ENCODE data around the gene BPIFB4.

BPIFB4 gene

DNA sequence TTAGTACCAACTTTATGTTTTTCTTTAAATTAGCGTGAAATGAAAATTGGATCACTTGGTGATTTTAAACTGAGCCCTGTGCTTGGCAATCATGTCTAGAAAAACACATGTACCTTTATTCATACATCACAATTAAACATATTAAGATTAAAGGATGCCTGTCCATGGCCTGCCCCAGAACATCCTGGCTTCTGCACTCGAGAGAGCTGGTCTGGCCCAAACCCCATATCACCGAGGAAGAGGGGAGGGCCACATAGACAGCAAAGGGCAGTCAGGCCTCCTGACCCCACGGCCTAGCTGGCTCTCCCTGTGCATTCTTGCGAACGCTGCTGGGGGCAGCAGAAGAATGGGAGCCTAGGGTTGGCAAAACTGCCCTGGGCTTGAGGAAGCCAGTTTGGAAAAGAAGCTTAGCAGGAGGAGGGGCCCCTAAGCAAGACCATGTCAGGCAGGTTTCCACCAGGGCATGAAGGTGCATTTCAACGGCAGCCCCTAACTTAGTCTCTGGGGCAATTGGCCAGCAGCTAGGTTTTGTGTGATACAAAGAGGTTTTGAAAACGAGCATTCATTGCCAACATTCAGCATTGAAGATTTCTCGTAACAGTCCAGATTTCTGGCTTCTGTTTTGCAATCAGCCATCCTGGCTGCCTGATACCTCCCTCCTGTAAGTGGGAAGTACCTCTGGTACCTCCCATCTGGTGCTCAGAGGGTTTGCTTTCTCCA lies 17.2 kb upstream of the BPIFB4 start:
- DNase-seq, result no peak

DNA sequence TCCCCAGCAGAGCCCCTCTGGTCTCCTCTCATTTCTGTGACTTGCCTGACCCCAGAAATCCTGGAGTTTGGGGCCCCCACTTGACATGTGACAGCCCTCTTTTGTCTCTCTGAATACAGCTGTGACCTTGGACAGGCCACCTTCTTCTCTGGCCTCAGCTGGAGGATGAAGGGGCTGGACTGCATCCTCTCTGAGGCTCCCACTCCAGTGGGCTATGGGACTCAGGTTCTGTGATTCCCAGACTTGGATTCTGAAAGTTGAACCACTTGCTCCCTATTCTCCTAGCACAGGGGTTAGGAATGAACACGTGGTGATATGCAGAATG lies 16.7 kb upstream of the BPIFB4 start:
- no peak for DNase-seq

DNA sequence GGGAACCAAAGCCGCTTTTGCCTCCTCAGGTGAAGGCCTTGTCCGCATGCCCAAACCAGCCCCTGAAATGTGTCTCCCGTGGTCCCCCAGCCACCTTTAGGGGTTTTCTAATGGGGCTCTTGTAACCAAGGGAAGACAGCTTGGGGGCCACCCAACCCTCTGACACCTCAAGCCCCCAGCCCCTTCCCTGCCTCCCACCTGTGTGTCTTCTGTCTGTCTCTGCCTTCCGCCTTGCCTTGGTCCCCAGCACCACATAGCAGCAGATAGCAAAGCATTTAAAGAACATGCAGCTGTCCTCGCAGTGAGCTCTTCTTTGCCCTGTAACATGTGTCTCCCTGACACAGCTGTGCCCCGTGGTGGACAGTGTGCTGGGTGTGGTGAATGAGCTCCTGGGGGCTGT lies 16.2 kb upstream of the BPIFB4 start:
- DNase-seq, result no peak

DNA sequence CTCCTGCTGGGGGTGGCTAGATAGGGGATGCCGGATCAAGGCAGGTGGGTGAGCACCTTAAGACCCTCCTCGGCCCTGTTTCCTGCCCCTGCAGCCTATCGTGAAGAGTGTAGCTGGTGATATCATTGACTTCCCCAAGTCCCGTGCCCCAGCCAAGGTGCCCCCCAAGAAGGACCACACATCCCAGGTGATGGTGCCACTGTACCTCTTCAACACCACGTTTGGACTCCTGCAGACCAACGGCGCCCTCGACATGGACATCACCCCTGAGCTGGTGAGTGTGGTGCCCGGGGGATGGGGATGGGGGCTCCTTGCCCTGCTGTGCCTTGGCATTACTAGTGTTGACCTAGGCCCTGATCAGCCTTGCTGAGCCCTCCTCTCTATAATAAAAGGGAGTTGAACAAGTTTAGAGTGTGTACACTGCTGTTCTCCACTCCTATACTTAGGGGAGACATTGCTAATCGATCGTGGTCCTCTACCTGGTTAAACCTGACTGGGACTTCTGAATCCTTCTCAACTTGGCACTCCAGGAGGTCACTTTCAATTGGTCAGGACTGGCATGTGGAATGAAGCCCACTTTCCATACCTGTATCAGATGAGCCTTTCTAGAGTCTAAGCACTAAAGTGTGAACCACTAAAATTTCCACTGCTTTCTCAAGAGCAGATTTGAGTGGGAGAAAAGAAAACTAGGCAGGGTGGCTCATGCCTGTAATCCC lies 14.7 kb upstream of the BPIFB4 start:
- no peak for DNase-seq

DNA sequence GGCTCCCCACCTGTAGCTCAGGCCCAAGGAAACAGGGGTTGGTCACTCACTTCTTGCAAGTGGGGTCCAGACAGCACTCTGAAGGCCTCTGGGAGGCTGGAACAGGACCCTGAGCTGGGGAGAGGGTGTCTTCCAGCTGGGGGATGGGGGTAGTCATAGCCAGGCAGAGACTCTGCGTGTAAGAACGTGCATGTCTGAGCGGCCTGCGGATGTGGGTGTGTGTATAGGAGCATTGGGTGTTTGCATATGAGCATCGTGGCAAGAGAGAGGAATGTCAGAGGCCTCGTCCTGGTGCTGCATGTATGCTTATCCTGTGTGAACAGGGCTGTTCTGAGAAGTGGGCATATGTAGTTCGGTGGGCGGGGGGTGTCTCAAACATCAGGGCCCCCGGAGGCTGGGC lies 13.7 kb upstream of the BPIFB4 start:
- DNase-seq, result no peak

- DNase-seq, result no peak
Measured at GRCh38 chr20:33067806-33068205, 11.6 kb upstream of the BPIFB4 start.

GRCh38 chr20:33068251-33068939 lies 11.0 kb upstream of the BPIFB4 start:
- no peak for DNase-seq

- DNase-seq, result no peak
Measured at GRCh38 chr20:33069673-33070072, 9.8 kb upstream of the BPIFB4 start.

DNA sequence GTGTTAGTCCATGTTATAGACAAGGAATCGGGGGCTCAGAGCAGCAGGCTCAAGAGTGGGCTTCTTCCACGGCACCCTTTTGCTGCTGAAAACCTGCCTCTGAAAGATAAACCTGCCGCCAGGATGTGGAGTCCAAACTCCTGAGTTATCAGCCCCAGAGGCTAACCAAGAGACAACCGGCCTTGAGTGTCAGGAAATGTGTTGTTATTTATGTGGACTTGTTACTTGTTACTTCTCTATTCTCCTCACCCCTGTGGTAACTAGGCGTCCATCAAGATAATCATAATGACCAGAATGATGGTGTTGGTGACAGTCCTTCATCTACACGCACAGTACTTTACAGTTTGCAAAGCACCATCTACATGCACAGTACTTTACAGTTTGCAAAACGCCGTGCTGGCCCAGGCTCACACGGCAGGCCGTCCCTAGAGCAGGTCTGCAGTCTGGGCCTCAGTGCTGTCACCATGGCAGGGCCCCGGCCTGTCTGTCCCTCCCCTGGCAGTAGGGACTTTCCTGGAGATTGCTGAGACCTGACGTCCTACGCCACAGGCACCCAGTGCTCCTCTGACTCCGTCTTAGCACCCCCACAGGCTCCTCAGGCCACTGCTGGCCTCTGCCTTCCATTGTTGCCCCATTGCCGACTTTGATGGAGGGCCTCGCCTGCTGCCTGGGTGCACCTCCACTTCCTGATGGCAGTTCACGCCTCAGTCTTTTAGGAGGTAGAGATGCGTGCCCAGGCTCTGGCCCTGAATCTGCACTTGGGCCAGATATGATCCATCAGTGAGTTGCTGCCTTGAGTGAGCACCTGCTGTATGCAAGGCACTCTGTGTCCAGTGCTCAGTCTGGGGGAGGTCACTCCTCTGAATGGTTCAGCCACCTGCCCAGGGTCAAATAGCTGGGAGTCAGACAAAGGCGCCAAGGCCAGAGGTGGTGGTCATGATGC lies 9.1 kb upstream of the BPIFB4 start:
- DNase-seq, result no peak

GRCh38 chr20:33071198-33071597 lies 8.2 kb upstream of the BPIFB4 start:
- no peak for DNase-seq

DNA sequence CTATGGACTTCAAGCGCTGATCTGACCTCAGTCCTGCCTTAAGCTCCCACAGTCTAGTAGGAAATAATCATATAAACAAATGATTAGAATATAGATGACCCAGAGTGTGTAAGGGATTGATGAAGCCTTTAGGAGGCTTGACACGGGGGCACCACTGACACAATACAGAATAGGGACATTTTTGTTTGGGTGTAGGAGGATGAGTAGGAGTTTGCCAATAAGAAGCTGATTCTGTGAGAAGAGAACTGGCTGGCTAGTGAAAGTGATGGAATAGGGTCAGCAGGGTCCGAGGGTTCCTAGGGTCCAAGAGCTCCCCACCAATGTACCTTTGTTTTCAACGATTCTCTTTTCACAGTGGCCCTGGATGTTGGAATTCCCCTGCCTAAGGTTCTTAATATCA lies 7.1 kb upstream of the BPIFB4 start:
- no peak for DNase-seq

- no peak for DNase-seq
Measured at GRCh38 chr20:33072813-33073212, 6.6 kb upstream of the BPIFB4 start.

GRCh38 chr20:33074675-33075074 lies 4.8 kb upstream of the BPIFB4 start:
- no peak for DNase-seq

DNA sequence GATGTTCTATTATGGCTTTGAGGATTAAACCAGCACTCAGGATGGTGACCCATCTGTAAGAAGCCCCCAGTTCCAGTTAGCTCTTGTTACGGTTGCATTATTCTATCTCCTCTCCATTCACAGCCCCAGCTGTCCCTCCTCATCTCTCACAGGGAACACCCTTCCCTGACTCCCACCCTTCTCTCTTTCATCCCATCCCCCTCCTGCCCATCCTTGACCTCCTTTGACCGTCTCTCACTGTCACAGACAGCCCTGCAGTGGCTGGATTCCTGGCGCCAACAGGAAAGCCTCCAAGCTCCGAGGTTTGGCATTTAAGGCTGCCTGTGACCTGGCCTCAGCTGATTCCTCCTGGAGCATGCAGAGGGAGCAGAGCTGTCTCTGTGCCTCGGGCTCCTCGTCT lies 4.2 kb upstream of the BPIFB4 start:
- DNase-seq, result no peak

DNA sequence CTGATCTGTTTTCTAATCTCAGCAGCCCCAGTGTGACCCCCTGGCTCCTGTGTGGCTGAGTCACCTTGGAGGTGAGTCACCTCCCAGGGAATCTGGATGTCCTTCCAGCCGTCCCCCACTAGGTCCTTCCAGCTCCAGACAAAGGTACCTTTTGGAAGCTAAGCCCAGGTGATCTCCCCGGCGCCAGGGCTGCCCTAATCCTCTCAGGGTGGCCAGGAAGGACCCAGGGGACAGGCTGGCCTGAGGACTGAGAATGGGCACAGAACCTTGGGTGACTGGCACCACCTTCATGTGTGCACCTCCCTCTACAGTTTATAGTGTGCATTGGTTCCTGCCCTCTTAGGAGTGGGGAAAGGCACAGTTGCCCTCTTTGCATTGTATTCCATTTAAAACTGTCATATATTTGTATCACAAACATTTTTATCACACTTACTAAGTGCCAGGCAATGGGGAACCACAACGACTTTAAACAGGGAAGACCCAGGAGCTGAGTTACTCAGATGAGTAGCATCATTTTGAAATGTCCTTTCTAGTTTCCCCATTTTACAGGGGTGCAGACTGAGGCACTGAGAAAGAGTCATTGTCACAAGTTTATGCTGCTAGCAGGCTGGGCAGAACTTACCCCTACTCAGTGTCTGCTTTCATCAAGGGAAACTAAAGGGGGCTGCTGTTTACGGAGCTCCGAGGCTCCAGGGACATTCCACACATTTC lies 2.6 kb upstream of the BPIFB4 start:
- DNase-seq, result no peak

DNA sequence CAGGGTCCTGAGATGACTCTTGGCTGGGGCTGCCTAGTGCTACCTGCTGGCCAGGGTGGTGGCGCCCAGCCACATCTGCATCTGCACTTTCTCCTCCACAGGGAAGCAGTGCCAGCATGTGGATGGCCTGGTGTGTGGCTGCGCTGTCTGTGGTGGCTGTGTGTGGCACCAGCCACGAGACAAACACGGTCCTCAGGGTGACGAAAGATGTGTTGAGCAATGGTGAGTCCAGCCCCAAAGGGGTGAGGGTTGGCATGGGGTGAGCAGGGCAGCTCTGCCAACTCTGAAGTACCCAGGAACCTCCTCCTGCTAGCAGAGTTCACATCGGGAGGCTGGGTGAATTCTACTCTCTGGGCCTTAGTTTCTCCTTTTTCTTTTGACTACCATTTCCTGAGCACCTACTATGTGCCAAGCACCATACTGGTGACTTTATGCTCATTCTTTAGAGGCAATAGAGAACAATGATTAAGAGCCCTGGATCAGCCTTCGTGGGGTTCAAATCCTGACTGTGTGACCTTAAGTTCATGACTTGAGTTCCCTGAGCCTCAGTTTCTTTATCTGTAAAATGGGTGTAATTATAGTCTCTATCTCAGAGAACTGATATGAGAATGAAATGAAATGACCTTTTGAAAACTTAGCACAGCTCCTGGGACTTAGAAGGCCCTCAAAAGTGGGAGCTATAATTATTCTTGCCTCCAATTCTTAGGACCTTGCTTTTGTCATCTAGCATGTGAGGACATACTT lies 2.1 kb downstream of the BPIFB4 start:
- DNase-seq, result no peak

- no peak for DNase-seq
Measured at GRCh38 chr20:33082546-33082945, 3.1 kb downstream of the BPIFB4 start.

DNA sequence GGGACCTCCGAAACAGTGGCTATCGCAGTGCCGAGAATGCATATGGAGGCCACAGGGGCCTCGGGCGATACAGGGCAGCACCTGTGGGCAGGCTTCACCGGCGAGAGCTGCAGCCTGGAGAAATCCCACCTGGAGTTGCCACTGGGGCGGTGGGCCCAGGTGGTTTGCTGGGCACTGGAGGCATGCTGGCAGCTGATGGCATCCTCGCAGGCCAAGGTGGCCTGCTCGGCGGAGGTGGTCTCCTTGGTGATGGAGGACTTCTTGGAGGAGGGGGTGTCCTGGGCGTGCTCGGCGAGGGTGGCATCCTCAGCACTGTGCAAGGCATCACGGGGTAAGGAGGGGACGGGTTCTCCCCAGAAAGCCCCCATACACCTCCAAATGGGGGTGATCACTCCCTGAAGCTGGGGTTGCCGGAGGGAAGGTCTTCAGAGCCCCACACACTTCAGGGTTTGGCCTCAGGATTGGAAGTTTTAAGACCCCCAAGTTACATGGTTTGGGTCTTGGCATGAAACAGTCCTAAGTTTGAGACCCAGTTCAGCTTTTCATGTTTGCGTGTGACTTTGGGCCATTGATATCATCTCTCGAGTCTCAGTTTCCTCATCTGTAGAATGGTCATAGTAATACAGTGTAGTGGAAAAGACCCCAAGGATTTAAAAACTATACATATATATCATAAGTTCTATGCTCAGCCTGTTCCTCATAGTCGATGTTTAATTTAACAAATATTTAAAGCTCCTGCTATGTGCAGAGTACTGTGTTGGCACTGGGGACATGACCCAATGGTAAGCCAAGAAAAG lies 4.3 kb downstream of the BPIFB4 start:
- no peak for DNase-seq

DNA sequence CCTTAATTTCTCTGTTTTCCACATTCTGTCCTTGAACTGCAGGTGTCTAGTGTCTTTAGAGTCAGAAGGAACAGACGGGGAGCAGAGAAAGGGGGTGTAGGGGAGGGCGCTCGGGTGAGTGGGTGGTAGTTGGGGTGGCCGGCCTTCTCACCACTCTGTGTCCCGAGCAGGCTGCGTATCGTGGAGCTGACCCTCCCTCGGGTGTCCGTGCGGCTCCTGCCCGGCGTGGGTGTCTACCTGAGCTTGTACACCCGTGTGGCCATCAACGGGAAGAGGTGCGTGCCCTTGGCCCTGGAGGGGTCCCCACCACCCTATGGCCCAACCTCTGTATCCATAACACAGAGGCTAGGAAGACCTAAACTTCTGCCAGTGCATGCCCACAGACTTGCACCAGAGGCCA lies 5.3 kb downstream of the BPIFB4 start:
- DNase-seq, result no peak

GRCh38 chr20:33086052-33086722 lies 6.7 kb downstream of the BPIFB4 start:
- no peak for DNase-seq

Data from NCI-H1105 (cell line).